Liver (tissue), 9 donors: ENCODE results near the gene ANKRD42. TPM values are rescaled to one million over a fixed set of nuclear protein-coding genes. Genes with fewer than 3 reads are reported as not detected.

Experiments
- DNase-seq: peaks from one replicate; pipeline ENCODE4 v3.0.0-alpha.2; 2017; ENCODE audit warnings: low spot score
- H3K27ac ChIP-seq, 2 donors: one replicate each; pipeline ENCODE4 v1.7.0; 2013; ENCODE audit warnings: inconsistent platforms in 2 of 2, low read length in 2 of 2, control low read depth in 1 of 2, low read depth in 1 of 2, mild to moderate bottlenecking in 1 of 2
- H3K27me3 ChIP-seq, 4 donors: one replicate each; pipeline versions ENCODE4 v1.6.1 to v1.7.0; 2013; ENCODE audit warnings: low read length in 3 of 4, inconsistent platforms in 1 of 4, mild to moderate bottlenecking in 1 of 4, moderate library complexity in 1 of 4; ENCODE audit not compliant: control insufficient read depth in 4 of 4, insufficient read depth in 4 of 4
- H3K36me3 ChIP-seq, 4 donors: one replicate each; pipeline versions ENCODE4 v1.6.1 to v1.7.0; 2013; ENCODE audit warnings: low read length in 3 of 4, mild to moderate bottlenecking in 3 of 4, low read depth in 1 of 4, moderate library complexity in 1 of 4; ENCODE audit not compliant: control insufficient read depth in 4 of 4, insufficient read depth in 3 of 4
- H3K4me1 ChIP-seq, 4 donors: one replicate each; pipeline versions ENCODE4 v1.6.1 to v1.7.0; 2013; ENCODE audit warnings: low read length in 3 of 4, mild to moderate bottlenecking in 3 of 4, moderate library complexity in 1 of 4; ENCODE audit not compliant: control insufficient read depth in 4 of 4, insufficient read depth in 4 of 4
- H3K4me3 ChIP-seq, 3 donors: one replicate each; pipeline versions ENCODE4 v1.6.1 to v1.7.0; 2013; ENCODE audit warnings: low read length in 3 of 3, control low read depth in 1 of 3, low read depth in 1 of 3, mild to moderate bottlenecking in 1 of 3
- H3K9ac ChIP-seq, 2 donors: one replicate each; pipeline ENCODE4 v1.7.0; 2013; ENCODE audit warnings: low read length in 2 of 2, mild to moderate bottlenecking in 2 of 2, moderate library complexity in 2 of 2, control low read depth in 1 of 2, low read depth in 1 of 2
- H3K9me3 ChIP-seq, 4 donors: one replicate each; pipeline versions ENCODE4 v1.6.1 to v1.7.0; 2013; ENCODE audit warnings: low read length in 3 of 4; ENCODE audit not compliant: control insufficient read depth in 4 of 4
- EGR1 ChIP-seq, 2 donors: IDR thresholded peaks; 2 replicates each; pipeline ENCODE4 v1.6.1; 2016 to 2018; ENCODE audit warnings: antibody characterized with exemption in 2 of 2, low read depth in 2 of 2
- FOXA1 ChIP-seq: IDR thresholded peaks from 2 replicates; pipeline ENCODE4 v1.6.1; 2016; ENCODE audit warnings: antibody characterized with exemption
- FOXA2 ChIP-seq: IDR thresholded peaks from 2 replicates; pipeline ENCODE4 v1.6.1; 2016; ENCODE audit warnings: antibody characterized with exemption
- GABPA ChIP-seq, 2 donors: IDR thresholded peaks in 1 of 2; conservative IDR thresholded peaks in 1 of 2; 2 replicates each; pipeline ENCODE4 v1.6.1; 2016; ENCODE audit warnings: antibody characterized with exemption in 2 of 2, mild to moderate bottlenecking in 1 of 2, moderate library complexity in 1 of 2
- HNF4A ChIP-seq, 2 donors: conservative IDR thresholded peaks; 2 replicates each; pipeline ENCODE4 v1.6.1; 2016; ENCODE audit warnings: antibody characterized with exemption in 2 of 2, mild to moderate bottlenecking in 2 of 2
- HNF4G ChIP-seq: IDR thresholded peaks from 2 replicates; pipeline ENCODE4 v1.6.1; 2016; ENCODE audit warnings: antibody characterized with exemption
- JUND ChIP-seq, 2 donors: IDR thresholded peaks; 2 replicates each; pipeline ENCODE4 v1.6.1; 2016; ENCODE audit warnings: antibody characterized with exemption in 2 of 2
- NR2F2 ChIP-seq: IDR thresholded peaks from 2 replicates; pipeline ENCODE4 v1.6.1; 2016; ENCODE audit warnings: antibody characterized with exemption
- RAD21 ChIP-seq, 2 donors: IDR thresholded peaks; 2 replicates each; pipeline ENCODE4 v1.6.1; 2016; ENCODE audit warnings: antibody characterized with exemption in 2 of 2, mild to moderate bottlenecking in 2 of 2
- SP1 ChIP-seq: IDR thresholded peaks from 2 replicates; pipeline ENCODE4 v1.6.1; 2018; ENCODE audit warnings: antibody characterized with exemption, mild to moderate bottlenecking
- TAF1 ChIP-seq: conservative IDR thresholded peaks from 2 replicates; pipeline ENCODE4 v1.6.1; 2016; ENCODE audit warnings: antibody characterized with exemption, mild to moderate bottlenecking
- YY1 ChIP-seq: IDR thresholded peaks from 2 replicates; pipeline ENCODE4 v1.6.1; 2016; ENCODE audit warnings: antibody characterized with exemption, mild to moderate bottlenecking
- WGBS: extraction: QIAGEN DNeasy Blood & Tissue Kit; methylation state at CpG from one replicate; pipeline ENCODE4 v1.1.7; 2013; 5-methylcytosine and 5-hydroxymethylcytosine counted together
- polyA plus RNA-seq, 2 donors: library from polyadenylated mRNA; stranded (reverse) in 1 of 2; unstranded in 1 of 2; fragments of 200-250 nt in 1 of 2; fragments of >200 nt in 1 of 2; fragmentation: Nextera tagmentation in 1 of 2; extraction: Ambion mirVana in 1 of 2; gene quantifications; one replicate each; pipeline versions ENCODE4 v1.2.1 to v1.2.3, GENCODE V29; 2013 to 2015
- total RNA-seq, 2 donors: library from RNA; depleted of rRNA; stranded (reverse); fragments of >200 nt; gene quantifications; one replicate each; pipeline ENCODE4 v1.2.3, GENCODE V29; 2014
- TF ChIP-seq, protein P1 (sequence below): IDR thresholded peaks from 2 replicates; pipeline ENCODE4 v1.6.1; 2016; ENCODE audit warnings: antibody characterized with exemption
- TF ChIP-seq, protein P2 (sequence below): IDR thresholded peaks from 2 replicates; pipeline ENCODE4 v1.6.1; 2016; ENCODE audit warnings: antibody characterized with exemption
- TF ChIP-seq, protein P3 (sequence below): IDR thresholded peaks from 2 replicates; pipeline ENCODE4 v1.6.1; 2016; ENCODE audit warnings: antibody characterized with exemption, mild to moderate bottlenecking
- donor health status: healthy.
- donor health status: healthy.
- donor health status: healthy.
- donor health status: healthy.
- donor health status: healthy.

The ANKRD42 gene
- total and polyA plus RNA-seq, 4 donors, result 2.0 to 4.9 (median 2.4) TPM

DNA sequence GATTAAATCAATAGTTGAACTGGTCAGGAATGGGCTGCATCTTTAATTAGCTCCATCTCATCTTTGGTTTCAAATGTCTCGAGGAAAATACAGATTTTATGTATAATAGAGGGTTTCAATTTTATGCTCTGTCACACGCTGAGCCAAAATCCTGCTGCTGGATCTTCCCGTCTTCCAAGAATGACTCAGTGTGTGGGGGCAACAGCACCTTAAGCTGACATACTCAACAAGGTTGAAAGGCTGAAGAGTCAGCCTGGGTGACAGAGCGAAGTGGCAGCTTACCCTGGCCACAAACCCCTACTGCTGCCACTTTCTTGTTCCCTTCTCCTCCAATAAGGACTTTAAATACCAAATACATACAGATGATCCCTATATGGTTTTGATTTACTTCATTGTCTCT lies 45.6 kb upstream of the ANKRD42 start:
- no peak for DNase-seq
- no peak overlapping the region for H3K27ac ChIP-seq
- H3K27me3 ChIP-seq, result no peaks in the 10 kb centered on the region
- 95% methylated on average over 4 of the region's 4 CpGs for WGBS
- H3K9me3 ChIP-seq, result no peaks in the 10 kb centered on the region
- H3K36me3 ChIP-seq, result no peaks in the 10 kb centered on the region
- no peak overlapping the region for H3K4me3 ChIP-seq
- TF ChIP-seq YY1 (no peak), JUND (IDR thresholded peaks at IDR 0.05) (no peak), FOXA1 (no peak), FOXA2 (no peak)
- TF ChIP-seq, protein P1, sequence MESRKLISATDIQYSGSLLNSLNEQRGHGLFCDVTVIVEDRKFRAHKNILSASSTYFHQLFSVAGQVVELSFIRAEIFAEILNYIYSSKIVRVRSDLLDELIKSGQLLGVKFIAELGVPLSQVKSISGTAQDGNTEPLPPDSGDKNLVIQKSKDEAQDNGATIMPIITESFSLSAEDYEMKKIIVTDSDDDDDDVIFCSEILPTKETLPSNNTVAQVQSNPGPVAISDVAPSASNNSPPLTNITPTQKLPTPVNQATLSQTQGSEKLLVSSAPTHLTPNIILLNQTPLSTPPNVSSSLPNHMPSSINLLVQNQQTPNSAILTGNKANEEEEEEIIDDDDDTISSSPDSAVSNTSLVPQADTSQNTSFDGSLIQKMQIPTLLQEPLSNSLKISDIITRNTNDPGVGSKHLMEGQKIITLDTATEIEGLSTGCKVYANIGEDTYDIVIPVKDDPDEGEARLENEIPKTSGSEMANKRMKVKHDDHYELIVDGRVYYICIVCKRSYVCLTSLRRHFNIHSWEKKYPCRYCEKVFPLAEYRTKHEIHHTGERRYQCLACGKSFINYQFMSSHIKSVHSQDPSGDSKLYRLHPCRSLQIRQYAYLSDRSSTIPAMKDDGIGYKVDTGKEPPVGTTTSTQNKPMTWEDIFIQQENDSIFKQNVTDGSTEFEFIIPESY, result no peak
- TF ChIP-seq, protein P2, sequence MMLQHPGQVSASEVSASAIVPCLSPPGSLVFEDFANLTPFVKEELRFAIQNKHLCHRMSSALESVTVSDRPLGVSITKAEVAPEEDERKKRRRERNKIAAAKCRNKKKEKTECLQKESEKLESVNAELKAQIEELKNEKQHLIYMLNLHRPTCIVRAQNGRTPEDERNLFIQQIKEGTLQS, result no peak
- TF ChIP-seq, protein P3, sequence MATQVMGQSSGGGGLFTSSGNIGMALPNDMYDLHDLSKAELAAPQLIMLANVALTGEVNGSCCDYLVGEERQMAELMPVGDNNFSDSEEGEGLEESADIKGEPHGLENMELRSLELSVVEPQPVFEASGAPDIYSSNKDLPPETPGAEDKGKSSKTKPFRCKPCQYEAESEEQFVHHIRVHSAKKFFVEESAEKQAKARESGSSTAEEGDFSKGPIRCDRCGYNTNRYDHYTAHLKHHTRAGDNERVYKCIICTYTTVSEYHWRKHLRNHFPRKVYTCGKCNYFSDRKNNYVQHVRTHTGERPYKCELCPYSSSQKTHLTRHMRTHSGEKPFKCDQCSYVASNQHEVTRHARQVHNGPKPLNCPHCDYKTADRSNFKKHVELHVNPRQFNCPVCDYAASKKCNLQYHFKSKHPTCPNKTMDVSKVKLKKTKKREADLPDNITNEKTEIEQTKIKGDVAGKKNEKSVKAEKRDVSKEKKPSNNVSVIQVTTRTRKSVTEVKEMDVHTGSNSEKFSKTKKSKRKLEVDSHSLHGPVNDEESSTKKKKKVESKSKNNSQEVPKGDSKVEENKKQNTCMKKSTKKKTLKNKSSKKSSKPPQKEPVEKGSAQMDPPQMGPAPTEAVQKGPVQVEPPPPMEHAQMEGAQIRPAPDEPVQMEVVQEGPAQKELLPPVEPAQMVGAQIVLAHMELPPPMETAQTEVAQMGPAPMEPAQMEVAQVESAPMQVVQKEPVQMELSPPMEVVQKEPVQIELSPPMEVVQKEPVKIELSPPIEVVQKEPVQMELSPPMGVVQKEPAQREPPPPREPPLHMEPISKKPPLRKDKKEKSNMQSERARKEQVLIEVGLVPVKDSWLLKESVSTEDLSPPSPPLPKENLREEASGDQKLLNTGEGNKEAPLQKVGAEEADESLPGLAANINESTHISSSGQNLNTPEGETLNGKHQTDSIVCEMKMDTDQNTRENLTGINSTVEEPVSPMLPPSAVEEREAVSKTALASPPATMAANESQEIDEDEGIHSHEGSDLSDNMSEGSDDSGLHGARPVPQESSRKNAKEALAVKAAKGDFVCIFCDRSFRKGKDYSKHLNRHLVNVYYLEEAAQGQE, result no peak
- no peaks in the 10 kb centered on the region for H3K4me1 ChIP-seq
- H3K9ac ChIP-seq, result no peak overlapping the region

DNA sequence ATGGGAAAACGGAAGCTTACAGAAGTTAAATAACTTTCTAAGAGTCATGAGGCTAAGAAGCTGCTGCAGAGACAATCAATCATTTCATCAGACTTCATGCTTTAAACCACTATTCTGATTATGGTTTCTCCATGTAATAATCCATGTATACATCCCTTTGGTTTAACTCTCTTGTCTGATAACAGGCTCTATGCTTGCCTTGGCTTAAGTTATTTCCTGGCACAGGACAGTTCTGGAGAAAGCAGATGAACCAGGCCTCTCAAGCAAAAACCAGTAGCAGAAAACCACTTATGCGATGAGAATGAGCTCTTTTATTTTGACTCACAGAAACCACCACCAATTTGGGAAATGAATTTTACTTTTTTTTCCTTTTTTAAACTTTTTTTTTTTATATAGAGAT lies 43.1 kb upstream of the ANKRD42 start:
- no peak for TF ChIP-seq FOXA1
- TF ChIP-seq HNF4G, result no peak
- TF ChIP-seq NR2F2, result no peak
- no peak for TF ChIP-seq GABPA (IDR thresholded peaks at IDR 0.05 in 1 of 2, conservative IDR thresholded peaks at IDR 0.05 in 1 of 2)
- no peak for TF ChIP-seq TAF1
- TF ChIP-seq, protein P2, result no peak
- TF ChIP-seq, protein P1, result no peak
- TF ChIP-seq RAD21 (IDR thresholded peaks at IDR 0.05), result no peak
- TF ChIP-seq HNF4A (conservative IDR thresholded peaks at IDR 0.05), result no peak
- no peak for TF ChIP-seq SP1
- no peak for TF ChIP-seq EGR1 (IDR thresholded peaks at IDR 0.05; ENCODE audit: low read depth in 2 of 2)
- no peak for TF ChIP-seq FOXA2

More for the DNA sequence above, 43.1 kb upstream of the ANKRD42 start:
- no peak for DNase-seq
- Histone ChIP-seq H3K9ac (no peak overlapping the region), H3K27me3 (no peaks in the 10 kb centered on the region), H3K36me3 (no peaks in the 10 kb centered on the region), H3K4me1 (peaks cover 0 to 2% (median under 1%) of the 10 kb centered on the region in 4 donors), H3K27ac (no peak overlapping the region), H3K4me3 (no peak overlapping the region), H3K9me3 (no peaks in the 10 kb centered on the region)
- 96% methylated on average over 2 of the region's 2 CpGs for WGBS
